ENCODE measurements around the gene SCARB1. TPM values are rescaled to one million over a fixed set of nuclear protein-coding genes. Genes with fewer than 3 reads are reported as not detected.

Gene SCARB1
- total RNA-seq, 1 donor from 2014 or later = 8.6 TPM

DNA sequence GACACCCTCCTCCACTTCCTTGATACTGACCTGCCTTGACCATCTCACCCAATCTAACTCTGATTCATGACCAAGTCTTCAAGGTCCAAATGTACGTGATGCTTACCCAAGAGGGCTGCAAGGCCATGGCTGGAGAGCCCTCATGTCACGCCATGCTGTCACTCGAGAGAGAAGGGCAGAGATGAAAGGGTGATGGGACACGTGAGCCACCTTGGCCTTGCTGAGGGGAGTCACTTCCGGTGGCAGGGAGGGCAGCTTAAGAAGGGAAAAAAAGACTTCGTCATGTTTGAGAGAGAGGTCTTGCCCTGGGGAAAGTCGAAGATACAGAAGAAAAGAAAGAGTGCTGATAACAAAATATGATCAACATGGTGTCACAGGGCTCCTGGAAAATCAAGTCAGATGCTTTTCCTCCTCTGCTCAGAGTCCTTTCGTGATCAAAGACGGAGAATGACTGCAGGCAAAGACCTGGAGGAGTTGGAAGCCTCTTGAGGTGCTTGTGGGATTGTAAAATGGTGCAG, 3.3 kb upstream of the SCARB1 start:
- DNase-seq (ENCODE audit: low spot score) = no peak
- intact Hi-C loops (cut with DNase I) = no loop called here

DNA sequence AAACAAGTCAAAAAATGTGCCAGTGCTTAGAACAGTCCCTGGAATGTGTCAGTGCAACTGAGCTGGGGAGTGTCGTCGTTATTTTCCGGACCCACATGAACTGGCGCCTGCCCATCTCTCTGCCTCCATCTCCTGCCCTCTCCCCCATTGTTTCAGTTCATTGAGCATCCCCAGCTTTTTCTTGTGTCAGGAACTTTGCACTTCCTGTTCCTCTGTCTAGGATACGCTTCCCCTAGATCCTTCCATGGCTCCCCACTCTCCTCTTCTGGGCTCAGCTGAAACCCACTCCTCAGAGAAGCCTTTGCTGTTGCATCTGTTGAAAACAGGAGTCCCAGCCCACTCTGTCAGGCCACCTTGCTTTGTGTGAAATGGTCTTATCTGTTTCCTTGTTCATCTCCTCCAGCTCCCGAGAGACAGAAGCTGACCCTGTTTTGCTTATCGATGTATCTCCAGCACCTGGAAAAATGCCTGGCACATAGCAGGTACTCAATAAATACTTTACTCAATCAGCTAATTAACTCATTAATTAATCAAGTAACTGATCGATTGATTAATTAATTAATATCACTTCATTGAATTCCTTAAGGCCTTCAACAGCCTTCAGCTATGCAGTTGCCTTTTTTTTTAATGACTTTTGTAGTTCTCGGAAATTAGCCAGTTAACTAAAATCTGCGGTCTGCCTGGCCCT, 2.7 kb upstream of the SCARB1 start:
- intact Hi-C loops (cut with DNase I) = no loop called here

DNA sequence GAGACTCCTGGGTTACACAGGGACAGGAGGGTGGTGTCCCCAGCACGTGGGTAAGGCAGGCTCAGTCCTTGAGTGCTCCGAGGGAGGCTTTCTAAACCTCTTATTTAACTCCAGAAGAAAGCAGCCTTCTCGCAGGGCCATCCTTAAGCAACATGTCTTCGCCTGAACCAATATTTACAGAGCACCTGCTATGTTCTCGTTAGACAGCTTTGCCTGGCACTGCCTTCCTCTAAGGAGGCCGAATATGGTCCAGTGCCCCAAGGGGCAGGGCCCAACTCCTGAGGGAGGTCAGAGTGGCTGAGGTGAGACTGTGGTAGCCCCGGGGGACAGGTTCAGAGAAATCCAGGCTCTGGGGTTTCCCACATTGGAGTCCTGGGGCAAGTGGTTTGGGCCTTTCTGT, 2.1 kb upstream of the SCARB1 start:
- intact Hi-C loops (cut with DNase I) = no loop called here

More for the DNA sequence above, 2.7 kb upstream of the SCARB1 start:
- DNase-seq (ENCODE audit: low spot score) = no peak

DNA sequence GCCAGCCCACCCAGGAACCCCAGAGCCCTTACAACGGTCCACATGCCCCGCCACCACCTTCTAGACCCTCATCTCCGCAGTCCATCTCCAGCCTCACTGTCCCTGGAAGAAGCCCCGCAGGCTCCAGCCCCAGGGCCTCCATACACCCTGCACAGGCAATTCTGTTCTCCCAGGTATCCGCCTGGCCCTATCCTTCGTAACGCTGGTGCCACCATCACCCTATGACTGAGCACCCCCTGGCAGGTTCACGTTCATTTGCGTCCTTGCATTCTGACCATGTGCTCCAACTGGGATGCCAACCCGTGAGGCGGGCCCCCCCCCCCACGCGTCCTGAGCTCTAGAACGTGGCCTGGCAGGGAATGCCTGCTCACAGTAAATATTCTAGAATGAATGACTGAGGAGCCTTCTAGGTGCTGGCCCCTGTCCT, 675 bp upstream of the SCARB1 start:
- DNase-seq (ENCODE audit: low spot score) = no peak
- intact Hi-C loops (cut with DNase I) = no loop called here

More for the DNA sequence above, 2.1 kb upstream of the SCARB1 start:
- no peak for DNase-seq (ENCODE audit: low spot score)

GRCh38 chr12:124862768-124863415, 772 bp downstream of the SCARB1 start:
- intact Hi-C loops (cut with DNase I) = no loop called here
- DNase-seq (ENCODE audit: low spot score) = no peak

GRCh38 chr12:124861898-124862676, 1.6 kb downstream of the SCARB1 start:
- intact Hi-C loops (cut with DNase I) = no loop called here
- no peak for DNase-seq (ENCODE audit: low spot score)

DNA sequence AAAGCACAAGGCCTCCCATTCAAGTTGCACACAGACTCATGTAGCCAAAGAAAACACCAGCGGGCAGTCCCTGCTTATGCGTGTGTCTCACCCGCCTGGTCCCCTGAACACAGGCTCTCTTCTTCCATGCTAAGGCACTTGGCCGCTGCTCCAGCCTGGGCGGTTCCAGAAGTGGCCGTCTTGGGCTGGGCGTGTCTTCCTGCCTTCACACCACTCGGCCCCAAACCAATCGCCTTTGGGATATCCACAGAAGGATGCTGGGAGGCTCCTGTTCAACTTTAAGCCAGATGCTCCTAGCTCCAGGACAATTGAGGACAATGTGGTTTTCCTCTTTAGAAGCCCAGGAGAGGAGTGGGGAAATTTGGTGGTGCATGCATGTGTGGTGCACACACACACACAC, 2.2 kb downstream of the SCARB1 start:
- intact Hi-C loops (cut with DNase I) = no loop called here
- DNase-seq (ENCODE audit: low spot score) = peak; percentile 85

GRCh38 chr12:124857921-124858461, 5.7 kb downstream of the SCARB1 start:
- no peak for DNase-seq (ENCODE audit: low spot score)
- intact Hi-C loops (cut with DNase I) = no loop called here

GRCh38 chr12:124856842-124857178, 6.9 kb downstream of the SCARB1 start:
- intact Hi-C loops (cut with DNase I) = no loop called here
- DNase-seq (ENCODE audit: low spot score) = no peak

- intact Hi-C loops (cut with DNase I) = no loop called here
- no peak for DNase-seq (ENCODE audit: low spot score)
These were observed 7.4 kb downstream of the SCARB1 start for GRCh38 chr12:124856132-124856841.

- DNase-seq (ENCODE audit: low spot score) = no peak
- intact Hi-C loops (cut with DNase I) = no loop called here
These were observed 8.2 kb downstream of the SCARB1 start for GRCh38 chr12:124855275-124855957.

DNA sequence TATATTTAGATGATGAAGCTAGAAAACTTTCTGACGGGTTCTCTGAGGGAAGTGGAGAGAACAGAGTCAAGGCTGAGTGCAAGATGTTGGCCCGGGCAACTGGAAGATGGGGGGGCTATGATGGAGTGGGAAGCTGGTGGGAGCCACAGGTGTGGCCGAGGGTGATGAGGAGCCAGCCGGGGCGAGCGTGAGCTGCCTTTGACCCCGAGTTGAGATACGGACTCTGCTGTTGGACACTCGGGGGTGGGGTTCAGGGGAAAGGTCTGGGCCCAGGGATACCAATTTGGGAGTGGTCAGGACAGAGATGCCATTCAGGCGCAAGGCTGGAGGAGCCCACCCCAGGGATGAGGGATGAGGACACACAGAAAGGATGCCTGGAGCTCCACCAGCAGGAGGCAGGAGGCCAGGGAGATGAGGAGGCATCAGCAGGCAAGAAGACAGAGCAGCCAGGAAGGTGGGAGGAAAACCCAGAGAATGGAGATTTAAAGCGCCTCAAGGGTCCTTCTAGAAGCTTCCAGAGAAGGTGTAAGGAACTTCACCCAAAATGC, 9.0 kb downstream of the SCARB1 start:
- DNase-seq (ENCODE audit: low spot score) = no peak
- intact Hi-C loops (cut with DNase I) = no loop called here

DNA sequence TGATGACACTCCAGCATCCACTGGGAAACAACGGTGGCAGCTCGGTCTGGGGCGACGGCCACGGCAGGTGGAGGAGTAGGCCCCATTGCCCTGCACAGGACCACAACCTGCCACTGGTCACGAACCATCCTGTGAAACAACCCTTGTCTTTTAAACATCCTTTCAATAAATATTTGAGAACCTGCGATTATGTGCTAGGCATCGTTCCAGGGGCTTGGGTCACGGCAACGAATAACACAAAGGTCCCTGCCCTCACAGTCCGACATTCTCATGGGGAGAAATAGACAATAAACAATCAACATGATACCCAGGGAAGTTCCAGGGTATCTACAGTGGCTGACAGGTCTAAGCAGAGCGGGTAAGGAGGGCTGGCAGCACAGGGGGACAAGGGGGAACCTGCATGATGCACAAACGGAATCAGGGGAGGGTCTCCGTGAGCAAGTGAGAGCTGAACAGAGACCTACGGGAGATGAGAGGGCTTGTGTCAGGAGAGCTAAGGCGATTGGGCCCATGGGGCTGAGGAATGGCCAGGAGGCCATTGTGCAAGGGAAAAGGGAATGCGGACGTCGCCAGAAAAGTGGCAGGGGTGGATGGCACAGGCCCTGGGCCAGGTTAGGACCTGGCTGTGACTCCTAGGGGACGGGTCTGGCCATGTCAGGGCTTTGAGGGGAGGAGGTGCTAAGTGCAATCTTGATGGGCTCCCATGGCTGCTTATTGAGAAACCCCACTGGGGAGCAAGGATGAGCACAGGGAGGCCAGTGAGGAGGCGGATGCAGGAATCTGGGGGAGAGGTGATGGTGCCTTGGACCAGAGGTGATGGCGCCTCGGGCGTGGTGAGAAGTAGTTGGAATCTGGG, 9.7 kb downstream of the SCARB1 start:
- no peak for DNase-seq (ENCODE audit: low spot score)
- intact Hi-C loops (cut with DNase I) = no loop called here

DNA sequence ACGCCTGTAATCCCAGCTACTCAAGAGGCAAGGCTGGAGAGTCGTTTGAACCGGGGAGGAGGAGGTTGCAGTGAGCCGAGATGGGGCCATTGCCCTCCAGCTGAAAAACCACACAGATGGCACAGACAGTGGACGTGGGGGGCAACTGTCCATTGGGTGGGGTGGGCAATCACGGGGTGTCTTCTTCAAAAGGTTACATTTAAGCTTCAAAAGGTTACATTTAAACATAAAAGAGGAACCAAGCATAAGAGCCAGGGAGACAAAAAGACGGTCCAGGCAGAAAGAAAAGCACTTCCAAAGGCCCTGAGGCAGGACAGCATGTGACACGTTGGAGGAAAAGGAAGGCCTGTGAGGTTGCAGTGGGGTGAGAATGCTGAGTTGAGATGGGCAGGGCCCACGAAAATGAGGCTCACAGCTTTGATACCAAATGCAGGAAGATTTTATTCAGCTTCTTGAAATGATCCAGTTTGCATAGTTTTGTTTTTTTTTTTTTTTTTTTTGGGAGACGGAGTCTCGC, 10.7 kb downstream of the SCARB1 start:
- intact Hi-C loops (cut with DNase I) = no loop called here
- no peak for DNase-seq (ENCODE audit: low spot score)

- intact Hi-C loops (cut with DNase I) = no loop called here
- DNase-seq (ENCODE audit: low spot score) = peak; percentile 90
These were observed 11.3 kb downstream of the SCARB1 start for GRCh38 chr12:124852329-124852831.

DNA sequence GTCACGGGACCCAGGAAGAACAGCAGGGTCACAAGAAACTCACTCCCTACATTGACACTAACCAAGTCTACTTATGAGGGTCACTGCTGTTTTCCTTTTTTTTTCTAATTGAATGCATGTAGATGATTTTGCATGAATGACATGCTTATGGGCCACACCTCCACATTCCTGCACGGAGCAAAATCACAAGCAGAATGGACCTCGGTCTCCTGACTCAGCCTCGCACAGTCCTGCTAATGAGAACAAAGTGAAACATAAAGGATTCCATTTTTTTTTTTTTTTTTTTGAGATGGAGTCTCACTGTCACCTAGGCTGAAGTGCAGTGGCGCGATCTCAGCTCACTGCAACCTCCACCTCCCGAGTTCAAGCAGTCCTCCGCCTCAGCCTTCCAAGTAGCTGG, 12.3 kb downstream of the SCARB1 start:
- no peak for DNase-seq (ENCODE audit: low spot score)
- intact Hi-C loops (cut with DNase I) = no loop called here

- intact Hi-C loops (cut with DNase I) = no loop called here
- no peak for DNase-seq (ENCODE audit: low spot score)
These were observed 14.3 kb downstream of the SCARB1 start for GRCh38 chr12:124849382-124849781.

Measured in cardiac septum (tissue), 1 donor.